ENCODE data around the gene PRKACG.

The PRKACG gene

GRCh38 chr9:68983522-68984424 lies 30.1 kb downstream of the PRKACG start:
- in situ Hi-C loops (cut with MboI; ENCODE audit: low sequenced_read_pairs): no loop called here

DNA sequence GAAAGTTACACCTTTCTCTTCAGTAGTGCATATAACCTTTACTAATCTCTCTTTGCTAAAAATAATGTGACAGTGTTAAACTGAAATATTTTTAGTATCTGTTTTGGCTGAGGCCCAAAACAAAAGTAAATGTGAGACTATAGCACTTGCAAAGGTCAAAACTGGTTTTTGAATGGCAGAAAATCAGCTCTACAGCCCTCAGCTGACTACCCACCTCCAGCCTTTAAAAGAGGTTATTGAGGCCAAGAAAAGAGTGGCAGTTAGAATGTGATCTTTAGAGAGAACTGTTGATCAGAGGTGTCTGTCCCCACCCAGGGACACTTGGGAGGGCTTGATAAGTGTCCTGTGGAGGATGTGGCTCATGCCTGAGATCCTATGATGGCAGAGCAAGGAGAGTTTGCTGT lies 30.9 kb downstream of the PRKACG start:
- in situ Hi-C loops (cut with MboI; ENCODE audit: low sequenced_read_pairs): no loop called here

GRCh38 chr9:68981789-68982188 lies 32.1 kb downstream of the PRKACG start:
- in situ Hi-C loops (cut with MboI; ENCODE audit: low sequenced_read_pairs): no loop called here

- in situ Hi-C loops (cut with MboI; ENCODE audit: low sequenced_read_pairs): no loop called here
Measured at GRCh38 chr9:68980341-68980914, 33.5 kb downstream of the PRKACG start.

- in situ Hi-C loops (cut with MboI; ENCODE audit: low sequenced_read_pairs): no loop called here
Measured at GRCh38 chr9:68979538-68980314, 34.2 kb downstream of the PRKACG start.

DNA sequence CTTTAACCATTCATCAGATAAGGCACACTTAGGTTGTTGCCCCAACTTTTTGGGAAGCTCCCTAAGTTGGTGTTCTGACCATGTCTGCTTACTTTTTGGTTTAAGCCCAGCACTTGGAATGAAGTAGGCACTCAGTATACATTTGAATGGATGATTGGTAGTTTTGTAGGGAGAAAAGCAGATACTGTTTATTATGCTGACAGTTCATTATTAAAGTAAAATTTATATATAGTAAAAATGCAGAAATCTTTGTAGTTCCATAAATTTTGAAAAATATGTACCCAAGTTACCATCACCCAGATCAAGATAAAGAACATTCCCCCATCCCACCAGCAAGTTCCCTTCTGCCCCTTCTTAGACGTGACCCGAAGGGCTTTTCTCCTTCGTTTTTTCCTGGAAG lies 35.4 kb downstream of the PRKACG start:
- in situ Hi-C loops (cut with MboI; ENCODE audit: low sequenced_read_pairs): no loop called here

DNA sequence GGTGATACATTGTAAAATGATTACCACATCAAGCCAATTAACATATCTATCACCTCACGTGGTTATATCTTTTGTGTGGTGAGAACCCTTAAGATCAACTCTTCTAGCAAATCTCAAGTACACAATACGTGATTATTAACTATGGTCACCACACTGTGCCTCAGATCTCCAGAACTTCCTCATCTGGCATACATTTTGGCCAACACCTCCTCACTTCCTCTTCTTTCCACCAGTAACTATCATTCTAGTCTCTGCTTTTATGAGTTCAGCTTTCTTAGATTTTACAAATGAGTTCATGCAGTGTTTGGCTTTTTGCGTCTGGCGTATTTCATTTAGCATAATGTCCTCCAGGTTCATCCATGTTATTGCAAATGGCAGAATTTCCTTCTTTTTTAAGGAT lies 35.8 kb downstream of the PRKACG start:
- in situ Hi-C loops (cut with MboI; ENCODE audit: low sequenced_read_pairs): no loop called here

DNA sequence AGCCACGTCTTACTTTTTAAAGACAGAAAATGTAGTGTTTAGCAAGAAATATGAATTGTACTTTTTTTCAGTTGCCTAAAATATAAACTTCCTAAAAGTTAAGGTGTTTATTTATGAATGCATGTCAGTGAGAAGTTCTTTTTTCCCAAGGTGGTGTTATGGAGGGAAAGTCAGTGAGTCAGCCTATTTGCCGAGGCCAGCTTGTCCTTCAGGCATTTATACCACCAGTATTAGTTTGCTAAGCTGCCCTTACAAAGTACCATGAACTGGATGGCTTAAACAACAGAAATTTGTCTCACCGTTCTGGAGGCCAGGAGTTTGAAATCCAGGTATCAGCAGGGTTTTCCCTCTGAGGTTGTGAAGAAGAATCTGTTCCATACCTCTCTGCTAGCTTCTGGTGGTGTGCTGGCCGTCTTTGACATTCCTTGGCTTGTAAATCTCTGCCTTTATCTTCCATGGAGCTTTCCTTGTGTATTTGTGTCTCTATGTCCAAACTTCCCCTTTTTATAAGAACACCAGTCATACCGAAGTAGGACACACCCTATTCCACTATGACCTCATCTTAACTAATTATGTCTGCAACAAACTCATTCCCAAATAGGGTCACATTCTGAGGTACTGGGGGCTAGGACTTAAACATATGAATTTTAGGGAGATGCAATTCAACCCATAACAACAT lies 38.4 kb downstream of the PRKACG start:
- in situ Hi-C loops (cut with MboI; ENCODE audit: low sequenced_read_pairs): no loop called here

DNA sequence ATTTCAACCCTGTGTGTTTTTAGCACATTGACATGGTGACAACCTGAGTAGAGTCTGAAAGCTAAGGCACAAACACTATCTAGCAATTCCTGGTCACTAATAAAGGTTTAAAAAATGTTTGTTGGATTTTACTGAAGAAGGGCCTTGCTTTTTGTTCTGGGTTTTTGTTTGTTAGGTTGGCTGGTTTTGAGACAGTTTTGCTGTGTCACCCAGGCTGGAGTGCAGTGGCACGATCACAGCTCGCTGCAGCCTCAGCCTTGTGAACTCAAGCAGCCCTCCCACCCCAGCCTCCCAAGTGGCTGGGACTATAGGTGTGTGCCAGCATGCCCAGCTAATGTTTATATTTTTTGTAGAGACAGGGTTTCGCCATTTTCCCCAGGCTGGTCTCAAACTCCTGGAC lies 39.0 kb downstream of the PRKACG start:
- in situ Hi-C loops (cut with MboI; ENCODE audit: low sequenced_read_pairs): no loop called here

- in situ Hi-C loops (cut with MboI; ENCODE audit: low sequenced_read_pairs): no loop called here
Measured at GRCh38 chr9:68974431-68974830, 39.5 kb downstream of the PRKACG start.

GRCh38 chr9:68973619-68974018 lies 40.3 kb downstream of the PRKACG start:
- in situ Hi-C loops (cut with MboI; ENCODE audit: low sequenced_read_pairs): no loop called here

DNA sequence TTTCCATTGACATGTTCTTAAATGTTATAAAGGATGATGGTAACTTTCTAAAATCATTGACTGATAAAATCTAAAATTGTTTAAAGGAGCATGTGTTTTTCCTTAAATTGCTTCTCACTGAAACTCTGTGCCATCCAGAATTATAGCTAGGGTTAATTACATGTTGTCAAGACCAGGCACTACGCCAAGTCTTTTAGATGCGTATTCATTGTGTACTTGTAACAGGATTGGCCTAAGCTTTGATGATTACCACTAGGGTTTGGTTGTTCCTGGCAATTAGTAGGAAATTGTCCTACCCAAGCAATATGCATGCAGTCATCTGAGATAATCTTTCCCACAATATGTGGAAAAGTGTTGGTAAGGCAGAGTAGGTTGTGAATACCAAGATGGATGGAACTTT lies 43.8 kb downstream of the PRKACG start:
- in situ Hi-C loops (cut with MboI; ENCODE audit: low sequenced_read_pairs): no loop called here

- in situ Hi-C loops (cut with MboI; ENCODE audit: low sequenced_read_pairs): no loop called here
Measured at GRCh38 chr9:68969538-68969937, 44.4 kb downstream of the PRKACG start.

DNA sequence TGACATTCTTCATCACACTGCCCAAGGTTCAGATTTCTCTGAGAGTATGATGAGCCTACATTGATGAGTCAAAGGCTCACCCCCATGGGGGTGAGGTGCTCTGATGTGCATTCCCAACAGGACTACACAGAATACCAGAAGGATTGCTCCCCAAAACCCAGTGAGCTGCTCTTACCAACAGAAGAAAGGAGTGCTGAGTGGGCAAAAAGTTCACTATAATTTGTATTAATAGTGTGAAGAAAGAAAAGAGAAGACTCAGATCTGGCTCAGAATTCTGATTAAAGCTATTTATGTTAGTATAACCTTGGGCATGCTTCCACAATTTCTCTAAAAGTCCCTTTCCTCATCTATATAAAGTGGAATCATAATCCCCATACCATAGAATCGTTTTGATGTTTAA lies 46.1 kb downstream of the PRKACG start:
- in situ Hi-C loops (cut with MboI; ENCODE audit: low sequenced_read_pairs): no loop called here

- in situ Hi-C loops (cut with MboI; ENCODE audit: low sequenced_read_pairs): no loop called here
Measured at GRCh38 chr9:68966496-68966944, 47.4 kb downstream of the PRKACG start.

GRCh38 chr9:68964765-68965164 lies 49.1 kb downstream of the PRKACG start:
- in situ Hi-C loops (cut with MboI; ENCODE audit: low sequenced_read_pairs): no loop called here

DNA sequence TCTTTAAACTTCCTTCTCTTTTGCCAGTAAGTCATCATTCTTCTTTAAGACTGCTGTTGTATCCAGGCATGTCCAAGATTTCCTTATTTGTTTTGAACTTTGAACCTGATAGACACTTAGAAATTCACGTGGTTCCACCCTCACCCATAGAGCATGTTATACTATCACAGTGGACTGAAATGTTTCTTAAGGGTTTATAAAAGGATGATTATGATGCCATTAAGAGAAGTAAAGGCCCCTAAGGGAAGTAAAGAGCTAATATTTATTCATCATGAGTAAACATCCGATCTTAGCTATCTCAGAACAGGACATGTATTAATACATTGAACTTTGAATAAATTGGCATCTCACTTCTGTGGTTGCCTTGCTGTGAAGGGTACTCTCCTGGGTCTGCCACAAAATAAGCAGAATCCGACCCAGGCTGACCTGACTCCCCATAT lies 49.8 kb downstream of the PRKACG start:
- in situ Hi-C loops (cut with MboI; ENCODE audit: low sequenced_read_pairs): no loop called here

DNA sequence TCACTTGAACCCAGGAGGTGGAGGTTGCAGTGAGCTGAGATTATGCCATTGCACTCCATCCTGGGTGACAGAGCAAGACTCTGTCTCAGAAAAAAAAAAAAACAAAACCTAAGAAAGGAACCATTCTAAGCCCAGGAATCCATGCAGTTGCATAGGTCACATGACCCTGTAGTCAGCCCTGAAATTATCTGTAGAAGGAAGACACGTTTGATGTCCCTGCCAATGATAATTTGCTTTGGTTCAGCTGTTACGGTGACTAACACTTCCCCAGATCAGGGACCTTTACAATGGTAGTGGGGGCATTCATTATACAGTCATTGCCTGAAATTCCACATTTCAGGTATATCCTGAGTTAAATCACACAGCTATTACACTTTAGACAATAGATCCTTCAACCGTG lies 50.5 kb downstream of the PRKACG start:
- in situ Hi-C loops (cut with MboI; ENCODE audit: low sequenced_read_pairs): no loop called here
